ENCODE data around the gene ZNF638.

Gene ZNF638

DNA sequence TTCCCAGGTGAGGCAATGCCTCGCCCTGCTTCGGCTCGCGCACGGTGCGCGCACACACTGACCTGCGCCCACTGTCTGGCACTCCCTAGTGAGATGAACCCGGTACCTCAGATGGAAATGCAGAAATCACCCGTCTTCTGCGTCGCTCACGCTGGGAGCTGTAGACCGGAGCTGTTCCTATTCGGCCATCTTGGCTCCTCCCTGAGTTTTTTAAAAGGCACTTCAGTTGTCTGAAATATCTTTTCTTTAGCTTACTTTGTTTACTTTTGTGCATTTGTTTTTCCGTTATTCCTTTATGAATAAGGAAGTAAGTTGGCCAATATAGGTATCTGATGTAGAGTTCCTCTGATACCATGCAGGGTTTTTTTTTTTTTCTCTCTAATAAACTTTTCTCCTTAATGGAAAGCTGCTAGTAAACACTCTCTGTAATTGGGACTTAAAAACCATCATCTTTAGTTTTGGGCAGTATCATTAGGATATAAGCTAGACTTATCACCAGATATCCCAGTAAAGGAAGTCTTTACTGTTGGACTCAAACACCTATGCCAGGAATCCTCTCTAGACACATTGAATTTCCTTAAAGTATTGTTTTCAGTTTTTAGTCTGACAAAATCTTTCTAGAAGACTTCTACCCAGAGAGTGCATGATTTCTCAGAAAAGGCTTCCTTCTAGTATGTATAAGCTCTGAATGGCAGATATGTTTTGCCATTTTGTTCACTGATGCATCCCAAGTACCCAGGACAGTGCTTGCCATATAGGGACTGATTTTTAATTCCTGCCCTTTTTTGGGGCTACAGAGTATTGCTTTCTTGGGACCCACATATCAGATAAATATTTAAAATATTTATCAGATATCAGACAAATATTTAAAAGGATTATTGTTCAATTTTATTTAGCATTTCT lies 86.0 kb downstream of the ZNF638 start:
- TF ChIP-seq EZH2phosphoT487 (conservative IDR thresholded peaks at IDR 0.05; ENCODE audit: low read length) (no peak), CTCF (IDR thresholded peaks at IDR 0.05; ENCODE audit: insufficient read depth, low read length, poor library complexity, severe bottlenecking) (no peak)
- Histone ChIP-seq H3K9ac (ENCODE audit: low read length) (peak overlapping the region; percentile 30), H3K27ac (ENCODE audit: low read depth, low read length) (peak overlapping the region; percentile 53), H4K20me1 (ENCODE audit: low read depth, low read length) (no peaks in the 10 kb centered on the region), H3F3A (ENCODE audit: insufficient read depth) (no peaks in the 10 kb centered on the region; the same call in 1 of the 2 replicates), H3K36me3 (ENCODE audit: low read length) (peaks cover 18% of the 10 kb centered on the region; the same call in 1 of the 2 replicates), H3K79me2 (ENCODE audit: insufficient read depth, low read length) (no peaks in the 10 kb centered on the region), H3K4me2 (ENCODE audit: low read depth, low read length, poor library complexity, severe bottlenecking) (peak overlapping the region; percentile 66), H3K9me3 (ENCODE audit: insufficient read depth, low read length) (no peaks in the 10 kb centered on the region), H3K4me3 (ENCODE audit: insufficient read depth, low read length, poor library complexity, severe bottlenecking) (peak overlapping the region; percentile 44), H3K27me3 (ENCODE audit: low read length) (no peaks in the 10 kb centered on the region), H2AFZ (ENCODE audit: low read depth, low read length, severe bottlenecking) (peak overlapping the region; percentile 1), H3K9me2 (replicated peaks; ENCODE audit: insufficient read depth, low read length) (no peaks in the 10 kb centered on the region)

GRCh38 chr2:71419145-71419544 lies 87.6 kb downstream of the ZNF638 start:
- Histone ChIP-seq H3K4me2 (ENCODE audit: low read depth, low read length, poor library complexity, severe bottlenecking) (no peak overlapping the region), H3K4me3 (ENCODE audit: insufficient read depth, low read length, poor library complexity, severe bottlenecking) (no peak overlapping the region), H3K79me2 (ENCODE audit: insufficient read depth, low read length) (no peaks in the 10 kb centered on the region), H3K9ac (ENCODE audit: low read length) (no peak overlapping the region), H3K27me3 (ENCODE audit: low read length) (no peaks in the 10 kb centered on the region), H3K36me3 (ENCODE audit: low read length) (peaks cover 24% of the 10 kb centered on the region; the same call in 1 of the 2 replicates), H3K9me3 (ENCODE audit: insufficient read depth, low read length) (no peaks in the 10 kb centered on the region), H4K20me1 (ENCODE audit: low read depth, low read length) (no peaks in the 10 kb centered on the region), H3F3A (ENCODE audit: insufficient read depth) (no peaks in the 10 kb centered on the region; the same call in 1 of the 2 replicates), H3K27ac (ENCODE audit: low read depth, low read length) (no peak overlapping the region), H3K9me2 (replicated peaks; ENCODE audit: insufficient read depth, low read length) (no peaks in the 10 kb centered on the region), H2AFZ (ENCODE audit: low read depth, low read length, severe bottlenecking) (no peak overlapping the region)
- TF ChIP-seq EZH2phosphoT487 (conservative IDR thresholded peaks at IDR 0.05; ENCODE audit: low read length) (no peak), CTCF (IDR thresholded peaks at IDR 0.05; ENCODE audit: insufficient read depth, low read length, poor library complexity, severe bottlenecking) (no peak)

DNA sequence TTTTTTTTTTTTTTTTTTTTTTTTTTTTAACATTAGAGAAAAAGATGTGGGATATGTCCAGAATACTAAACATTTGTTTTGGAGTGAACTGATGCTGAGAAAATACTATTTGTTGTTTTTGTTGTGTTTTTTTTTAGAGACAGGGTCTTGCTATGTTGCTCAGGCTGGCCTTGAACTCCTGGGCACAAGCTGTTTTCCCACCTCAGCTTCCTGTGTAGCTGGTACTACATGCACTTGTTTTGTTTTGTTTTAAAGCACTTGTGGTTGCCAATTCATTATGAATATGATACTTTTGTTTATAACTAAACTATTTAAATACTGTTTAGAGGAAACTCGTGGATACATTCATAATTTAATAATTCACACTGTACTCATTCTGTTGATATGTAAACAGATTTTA lies 88.4 kb downstream of the ZNF638 start:
- no peak overlapping the region for H3K27ac ChIP-seq (ENCODE audit: low read depth, low read length)
- H3K36me3 ChIP-seq (ENCODE audit: low read length), result peaks cover 24% of the 10 kb centered on the region
- TF ChIP-seq EZH2phosphoT487 (conservative IDR thresholded peaks at IDR 0.05; ENCODE audit: low read length), result no peak
- TF ChIP-seq CTCF (IDR thresholded peaks at IDR 0.05; ENCODE audit: insufficient read depth, low read length, poor library complexity, severe bottlenecking), result no peak
- no peaks in the 10 kb centered on the region for H3K9me2 ChIP-seq (replicated peaks; ENCODE audit: insufficient read depth, low read length)
- no peak overlapping the region for H2AFZ ChIP-seq (ENCODE audit: low read depth, low read length, severe bottlenecking)
- no peaks in the 10 kb centered on the region for H4K20me1 ChIP-seq (ENCODE audit: low read depth, low read length)
- no peaks in the 10 kb centered on the region for H3K79me2 ChIP-seq (ENCODE audit: insufficient read depth, low read length)
- H3K27me3 ChIP-seq (ENCODE audit: low read length), result no peaks in the 10 kb centered on the region
- H3K4me3 ChIP-seq (ENCODE audit: insufficient read depth, low read length, poor library complexity, severe bottlenecking), result no peak overlapping the region
- no peaks in the 10 kb centered on the region; the same call in 1 of the 2 replicates for H3F3A ChIP-seq (ENCODE audit: insufficient read depth)
- H3K4me2 ChIP-seq (ENCODE audit: low read depth, low read length, poor library complexity, severe bottlenecking), result no peak overlapping the region
- H3K9me3 ChIP-seq (ENCODE audit: insufficient read depth, low read length), result no peaks in the 10 kb centered on the region
- H3K9ac ChIP-seq (ENCODE audit: low read length), result no peak overlapping the region
